A549 (cell line): Measurements from ENCODE around the gene TAGAP. TPM values are rescaled to one million over a fixed set of nuclear protein-coding genes. Genes with fewer than 3 reads are reported as not detected.

ENCODE experiments used
- ATAC-seq, 2 experiments: fragments of 200-7000 bp in 1 of 2; fragments of >200 bp in 1 of 2; cut with Nextera tagmentation in 1 of 2; cut with Tn5 transposase in 1 of 2; 3 replicates each; pipeline versions ENCODE4 v1.8.0 to v1.9.1; 2018 to 2020; ENCODE audit warnings: mild to moderate bottlenecking in 1 of 2, moderate library complexity in 1 of 2
- CTCF ChIA-PET: fragments of 300-600 bp; sonication (Branson Sonifier 250); formaldehyde crosslinking; extraction: SDS; loops from one replicate; lab custom pipeline; 2021; ENCODE audit warnings: antibody characterized with exemption, inconsistent platforms; lab: Yijun Ruan, JAX
- POLR2A ChIA-PET: fragments of 350-600 bp; formaldehyde crosslinking; extraction: SDS; loops from one replicate; lab custom pipeline; 2021; ENCODE audit warnings: antibody characterized with exemption, inconsistent platforms; lab: Yijun Ruan, JAX
- DNase-seq, 2 experiments: peaks; one replicate each; pipeline versions ENCODE4 v3.0.0 to v3.0.0-alpha.2; 2011 to 2016; ENCODE audit warnings: low read depth in 1 of 2, low spot score in 1 of 2
- FAIRE-seq: peaks from 2 replicates; lab custom pipeline; 2011; peaks lifted over from hg19 to GRCh38; lab: Jason Lieb, UNC
- H3K27ac ChIP-seq, 2 experiments: fragments of >200 bp; sonication (Bioruptor Twin); formaldehyde crosslinking; 3 replicates each; pipeline ENCODE4 v1.5.1; 2016 to 2017
- H3K4me1 ChIP-seq: fragments of >200 bp; sonication (Bioruptor Twin); formaldehyde crosslinking; 3 replicates; pipeline ENCODE4 v1.6.1; 2016
- H3K4me2 ChIP-seq: fragments of >200 bp; sonication (Bioruptor Twin); formaldehyde crosslinking; 3 replicates; pipeline ENCODE4 v1.6.1; 2016
- H3K4me3 ChIP-seq: fragments of >200 bp; sonication (Bioruptor Twin); formaldehyde crosslinking; 3 replicates; pipeline ENCODE4 v1.5.1; 2016
- H3K9me3 ChIP-seq: fragments of >200 bp; sonication (Bioruptor Twin); formaldehyde crosslinking; 3 replicates; pipeline ENCODE4 v1.6.1; 2016
- BCL3 ChIP-seq: fragments of >200 bp; sonication (Bioruptor Twin); formaldehyde crosslinking; IDR thresholded peaks from 3 replicates; pipeline ENCODE4 v1.6.1; 2016
- CBX2 ChIP-seq: fragments of 200-600 bp; sonication (generic); IDR thresholded peaks from 2 replicates; pipeline ENCODE4 v1.6.1; 2016; ENCODE audit warnings: low read depth, mild to moderate bottlenecking, borderline replicate concordance
- CEBPB ChIP-seq, 2 experiments: fragments of >200 bp in 1 of 2; sonication (Bioruptor Twin) in 1 of 2; formaldehyde crosslinking in 1 of 2; IDR thresholded peaks; 2 replicates each; pipeline ENCODE4 v1.6.1; 2012 to 2016
- CHD4 ChIP-seq: fragments of 200-600 bp; sonication (generic); IDR thresholded peaks from 2 replicates; pipeline ENCODE4 v1.6.1; 2016; ENCODE audit warnings: antibody characterized with exemption, mild to moderate bottlenecking, borderline replicate concordance
- EHF ChIP-seq: fragments of 250-450 bp; sonication (Bioruptor Pico); IDR thresholded peaks from 2 replicates; pipeline ENCODE4 v1.5.0; 2020; ENCODE audit warnings: mild to moderate bottlenecking
- ELK1 ChIP-seq: fragments of 150-350 bp; IDR thresholded peaks from 2 replicates; pipeline ENCODE4 v1.6.1; 2014; ENCODE audit warnings: low read depth, mild to moderate bottlenecking, low read length
- ESRRA ChIP-seq: fragments of 150-350 bp; IDR thresholded peaks from 2 replicates; pipeline ENCODE4 v1.6.1; 2014; ENCODE audit warnings: mild to moderate bottlenecking, low read length, borderline replicate concordance
- FOSB ChIP-seq: fragments of 250-450 bp; sonication (Bioruptor Pico); IDR thresholded peaks from 2 replicates; pipeline ENCODE4 v1.5.0; 2020; ENCODE audit warnings: mild to moderate bottlenecking, moderate library complexity
- HDAC2 ChIP-seq: fragments of 200-600 bp; sonication (generic); IDR thresholded peaks from 2 replicates; pipeline ENCODE4 v1.6.1; 2016
- HMGXB4 ChIP-seq: fragments of 250-450 bp; sonication (Bioruptor Pico); IDR thresholded peaks from 2 replicates; pipeline ENCODE4 v1.5.0; 2021; ENCODE audit warnings: mild to moderate bottlenecking, moderate library complexity, borderline replicate concordance
- JUNB ChIP-seq: fragments of >200 bp; sonication (Bioruptor Twin); formaldehyde crosslinking; IDR thresholded peaks from 2 replicates; pipeline ENCODE4 v1.6.1; 2016
- MAFK ChIP-seq: fragments of 450-650 bp; IDR thresholded peaks from 2 replicates; pipeline ENCODE4 v1.6.1; 2014; ENCODE audit not compliant: partially characterized antibody
- MAZ ChIP-seq: fragments of 150-350 bp; IDR thresholded peaks from 2 replicates; pipeline ENCODE4 v1.6.1; 2014; ENCODE audit warnings: antibody characterized with exemption, low read depth, low read length, borderline replicate concordance
- MYC ChIP-seq: IDR thresholded peaks from 2 replicates; pipeline ENCODE4 v1.6.1; 2012; ENCODE audit warnings: mild to moderate bottlenecking, inconsistent platforms, low read length, improper control_type of control experiment, borderline replicate concordance
- NFE2L2 ChIP-seq: fragments of 150-350 bp; conservative IDR thresholded peaks from 2 replicates; pipeline ENCODE4 v1.6.1; 2014; ENCODE audit warnings: low read length
- NPAS2 ChIP-seq: fragments of 250-450 bp; sonication (Bioruptor Pico); IDR thresholded peaks from 2 replicates; pipeline ENCODE4 v1.8.0; 2022; ENCODE audit warnings: mild to moderate bottlenecking, moderate library complexity, borderline replicate concordance
- PHF8 ChIP-seq: fragments of 200-600 bp; sonication (generic); IDR thresholded peaks from 2 replicates; pipeline ENCODE4 v1.6.1; 2016; ENCODE audit warnings: low read depth, mild to moderate bottlenecking, antibody characterized with exemption, moderate library complexity, borderline replicate concordance
- POLR2A ChIP-seq: IDR thresholded peaks from 2 replicates; pipeline ENCODE4 v1.6.1; 2012; ENCODE audit warnings: mild to moderate bottlenecking, low read length
- POLR2AphosphoS2 ChIP-seq: conservative IDR thresholded peaks from 2 replicates; pipeline ENCODE4 v1.6.1; 2012; ENCODE audit warnings: low read length, improper control_type of control experiment, inconsistent platforms
- RAD21 ChIP-seq, 2 experiments: fragments of >200 bp in 1 of 2; sonication (Bioruptor Twin) in 1 of 2; formaldehyde crosslinking in 1 of 2; IDR thresholded peaks in 1 of 2; conservative IDR thresholded peaks in 1 of 2; 2 replicates in 1 of 2; 3 replicates in 1 of 2; pipeline ENCODE4 v1.6.1; 2012 to 2018; ENCODE audit warnings: inconsistent platforms in 1 of 2
- RCOR1 ChIP-seq: fragments of 150-350 bp; IDR thresholded peaks from 2 replicates; pipeline ENCODE4 v1.6.1; 2014; ENCODE audit warnings: antibody characterized with exemption, low read length, low read depth
- RFX5 ChIP-seq: fragments of 450-650 bp; IDR thresholded peaks from 2 replicates; pipeline ENCODE4 v1.7.1; 2014; ENCODE audit warnings: antibody characterized with exemption, mild to moderate bottlenecking, moderate library complexity
- ZNF302 ChIP-seq: fragments of 250-450 bp; sonication (Bioruptor Pico); IDR thresholded peaks from 2 replicates; pipeline ENCODE4 v1.9.0; 2021; ENCODE audit warnings: inconsistent platforms, mild to moderate bottlenecking, moderate library complexity
- WGBS: methylation state at CpG from one replicate; pipeline ENCODE4 v1.1.6; 2017; ENCODE audit errors: missing lambda C conversion rate; 5-methylcytosine and 5-hydroxymethylcytosine counted together
- polyA plus RNA-seq, 4 experiments: library from polyadenylated mRNA; depleted of rRNA in 3 of 4; stranded (reverse); fragments of >200 nt; fragmentation: RNase III in 1 of 4; extraction: RNeasy Plus Mini Kit Qiagen cat#74134 plus additional on column Dnase treatment in 1 of 4; gene quantifications; 2 replicates in 3 of 4; 3 replicates in 1 of 4; pipeline ENCODE4 v1.2.3, GENCODE V29; 2011 to 2017

The TAGAP gene
- polyA plus RNA-seq, 2 of the 4 experiments (the other 2 are of a cell fraction), result not detected

GRCh38 chr6:159061805-159062563, 17.2 kb upstream of the TAGAP start:
- no peak overlapping the region for H3K27ac ChIP-seq
- FAIRE-seq (no peak), DNase-seq (no peak), ATAC-seq (no peak)
- ChIA-PET POLR2A (no interaction called here), CTCF (no interaction called here)
- H3K9me3 ChIP-seq, result no peaks in the 10 kb centered on the region; the same call in 1 of the 3 replicates
- no peaks in the 10 kb centered on the region for H3K4me1 ChIP-seq
- no peak overlapping the region for H3K4me2 ChIP-seq
- no peak overlapping the region for H3K4me3 ChIP-seq
- WGBS, result 7% methylated on average over 10 of the region's 10 CpGs
- no peak for TF ChIP-seq BCL3
- TF ChIP-seq PHF8, result no peak
- TF ChIP-seq HMGXB4 (CRISPR knock-in tag), result no peak
- no peak for TF ChIP-seq JUNB
- no peak for TF ChIP-seq RFX5
- TF ChIP-seq POLR2A, result no peak
- TF ChIP-seq MAFK, result no peak
- TF ChIP-seq MAZ, result no peak
- TF ChIP-seq RCOR1, result no peak
- TF ChIP-seq FOSB, result no peak
- no peak for TF ChIP-seq ZNF302 (CRISPR knock-in tag)
- no peak for TF ChIP-seq NPAS2

GRCh38 chr6:159061146-159061545, 16.4 kb upstream of the TAGAP start:
- WGBS, result 30% methylated on average over 6 of the region's 7 CpGs
- CTCF ChIA-PET, result no interaction called here

More at GRCh38 chr6:159061146-159061545, 16.4 kb upstream of the TAGAP start:
- Histone ChIP-seq H3K4me2 (no peak overlapping the region), H3K4me3 (no peak overlapping the region), H3K4me1 (no peaks in the 10 kb centered on the region), H3K9me3 (no peaks in the 10 kb centered on the region; the same call in 1 of the 3 replicates), H3K27ac (no peak overlapping the region)
- ATAC-seq, result no peak
- no peak for DNase-seq
- POLR2A ChIA-PET, result no interaction called here
- FAIRE-seq, result no peak
- TF ChIP-seq CBX2 (no peak), CEBPB (IDR thresholded peaks at IDR 0.05) (no peak), EHF (no peak), NFE2L2 (no peak), BCL3 (no peak), POLR2A (no peak), ESRRA (no peak), RAD21 (conservative IDR thresholded peaks at IDR 0.05 in 1 of 2, IDR thresholded peaks at IDR 0.05 in 1 of 2) (no peak), MAFK (no peak), MYC (no peak), HDAC2 (no peak), ELK1 (no peak), POLR2AphosphoS2 (no peak), CHD4 (no peak)
